Measurements from ENCODE around the gene UBASH3B. TPM values are rescaled to one million over a fixed set of nuclear protein-coding genes. Genes with fewer than 3 reads are reported as not detected.
"Not testable (repeated sequence)": the region's sequence is repeated elsewhere in the genome, so short reads cannot be mapped to it uniquely, and the experiment has no call there.

Gene UBASH3B
- total RNA-seq, 1 donor from 2014 or later = 8.5 TPM

DNA sequence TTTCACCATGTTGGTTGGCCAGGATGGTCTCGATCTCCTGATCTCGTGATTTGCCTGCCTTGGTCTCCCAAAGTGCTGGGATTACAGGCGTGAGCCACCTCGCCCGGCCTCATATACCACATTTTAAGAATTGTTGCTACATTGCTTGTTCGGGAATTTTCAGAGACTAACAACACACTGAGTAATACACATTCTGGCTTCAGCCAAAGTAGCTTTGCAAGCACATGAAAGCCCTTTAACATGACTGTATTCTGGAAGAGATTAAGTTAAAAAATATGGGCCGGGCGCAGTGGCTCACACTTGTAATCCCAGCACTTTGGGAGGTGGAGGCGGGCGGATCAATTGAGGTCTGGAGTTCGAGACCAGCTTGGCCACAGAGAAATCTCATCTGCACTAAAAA is 197.7 kb downstream of the UBASH3B start:
- no peaks in the 10 kb centered on the region for H3K4me1 ChIP-seq
- no peak overlapping the region for H3K4me3 ChIP-seq
- intact Hi-C loops (cut with DNase I) = no loop called here
- TF ChIP-seq, protein P1, sequence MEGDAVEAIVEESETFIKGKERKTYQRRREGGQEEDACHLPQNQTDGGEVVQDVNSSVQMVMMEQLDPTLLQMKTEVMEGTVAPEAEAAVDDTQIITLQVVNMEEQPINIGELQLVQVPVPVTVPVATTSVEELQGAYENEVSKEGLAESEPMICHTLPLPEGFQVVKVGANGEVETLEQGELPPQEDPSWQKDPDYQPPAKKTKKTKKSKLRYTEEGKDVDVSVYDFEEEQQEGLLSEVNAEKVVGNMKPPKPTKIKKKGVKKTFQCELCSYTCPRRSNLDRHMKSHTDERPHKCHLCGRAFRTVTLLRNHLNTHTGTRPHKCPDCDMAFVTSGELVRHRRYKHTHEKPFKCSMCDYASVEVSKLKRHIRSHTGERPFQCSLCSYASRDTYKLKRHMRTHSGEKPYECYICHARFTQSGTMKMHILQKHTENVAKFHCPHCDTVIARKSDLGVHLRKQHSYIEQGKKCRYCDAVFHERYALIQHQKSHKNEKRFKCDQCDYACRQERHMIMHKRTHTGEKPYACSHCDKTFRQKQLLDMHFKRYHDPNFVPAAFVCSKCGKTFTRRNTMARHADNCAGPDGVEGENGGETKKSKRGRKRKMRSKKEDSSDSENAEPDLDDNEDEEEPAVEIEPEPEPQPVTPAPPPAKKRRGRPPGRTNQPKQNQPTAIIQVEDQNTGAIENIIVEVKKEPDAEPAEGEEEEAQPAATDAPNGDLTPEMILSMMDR (IDR thresholded peaks at IDR 0.05) = no peak
- H3K36me3 ChIP-seq = no peaks in the 10 kb centered on the region
- H3K9me3 ChIP-seq = no peaks in the 10 kb centered on the region
- no peaks in the 10 kb centered on the region for H3K27me3 ChIP-seq
- H3K27ac ChIP-seq = no peak overlapping the region
- no peak for DNase-seq (ENCODE audit: low spot score in 2 of 2)

DNA sequence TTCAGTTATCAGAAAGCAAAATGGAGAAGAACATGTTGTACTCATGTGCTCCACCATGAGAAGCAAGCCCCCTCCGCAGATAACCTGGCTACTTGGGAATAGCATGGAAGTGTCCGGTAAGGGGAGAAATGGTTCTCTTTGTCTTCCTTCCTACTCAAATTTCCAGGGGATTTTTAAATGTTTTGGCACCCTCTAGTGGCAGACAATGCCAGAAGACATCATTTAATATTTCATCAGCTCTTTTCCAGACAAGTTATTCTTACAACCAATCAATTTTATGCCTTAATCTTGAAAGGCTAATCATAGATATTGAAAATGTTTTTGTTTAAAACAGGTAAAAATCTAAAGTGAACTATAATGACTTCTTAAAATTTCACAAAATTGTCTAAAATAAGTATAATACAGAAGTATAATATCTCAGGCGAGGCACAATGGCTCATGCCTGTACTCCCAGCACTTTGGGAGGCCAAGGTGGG is 198.5 kb downstream of the UBASH3B start:
- no peaks in the 10 kb centered on the region for H3K4me1 ChIP-seq
- intact Hi-C loops (cut with DNase I) = loop anchor here (1.0 to 2.0 kb wide), 2 partner anchors 225 to 273 kb away; no protein-coding TSS in a partner anchor
- TF ChIP-seq, protein P1 (IDR thresholded peaks at IDR 0.05) = peak; percentile 28 to 65 (median 49)
- H3K9me3 ChIP-seq = no peaks in the 10 kb centered on the region
- H3K36me3 ChIP-seq = no peaks in the 10 kb centered on the region
- no peak for DNase-seq (ENCODE audit: low spot score in 2 of 2)
- no peak overlapping the region for H3K27ac ChIP-seq
- H3K4me3 ChIP-seq = no peak overlapping the region
- no peaks in the 10 kb centered on the region for H3K27me3 ChIP-seq

DNA sequence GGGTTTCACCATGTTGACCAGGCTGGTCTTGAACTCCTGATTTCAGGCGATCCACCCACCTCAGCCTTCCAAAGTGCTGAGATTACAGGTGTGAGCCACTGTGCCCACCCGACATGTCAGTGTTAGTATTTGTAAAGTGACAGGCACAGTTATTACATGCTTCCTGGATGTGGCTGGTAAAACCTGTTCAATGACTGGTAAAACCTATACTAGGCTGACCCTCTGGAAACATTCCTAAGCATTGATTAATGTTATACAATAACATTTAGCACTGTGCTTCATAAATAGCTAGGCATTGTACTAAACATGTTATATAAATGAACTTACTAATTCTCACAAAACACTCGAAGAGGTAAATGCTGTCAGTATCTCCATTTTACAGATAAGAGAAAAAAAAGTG is 206.1 kb downstream of the UBASH3B start:
- intact Hi-C loops (cut with DNase I) = loop anchor here (10.0 kb wide), 1 partner anchor 193 kb away; no protein-coding TSS in a partner anchor
- TF ChIP-seq, protein P1 (IDR thresholded peaks at IDR 0.05) = no peak

DNA sequence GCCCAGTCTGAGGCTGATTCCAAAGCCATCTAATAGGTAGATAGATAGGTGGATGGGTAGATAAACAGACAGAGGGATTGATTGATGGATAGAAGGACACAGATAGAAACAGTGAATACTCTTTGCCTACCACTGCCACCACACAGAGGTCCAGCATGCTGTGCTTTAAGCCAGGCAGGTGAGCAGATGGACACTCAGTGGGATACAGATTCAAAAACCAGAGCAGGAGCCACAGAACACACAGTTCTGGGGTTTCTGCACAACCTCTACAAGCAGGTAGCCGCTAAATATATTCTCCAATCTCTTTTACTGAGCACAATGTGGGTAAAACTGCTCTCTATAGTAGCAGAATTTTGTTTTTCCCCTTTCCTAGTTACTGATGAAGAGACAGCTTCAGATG is 206.6 kb downstream of the UBASH3B start:
- Histone ChIP-seq H3K4me1 (no peaks in the 10 kb centered on the region), H3K9me3 (no peaks in the 10 kb centered on the region), H3K4me3 (no peak overlapping the region), H3K27me3 (no peaks in the 10 kb centered on the region), H3K27ac (no peak overlapping the region), H3K36me3 (no peaks in the 10 kb centered on the region)
- intact Hi-C loops (cut with DNase I) = loop anchor here (10.0 kb wide), 1 partner anchor 193 kb away; no protein-coding TSS in a partner anchor
- no peak for DNase-seq (ENCODE audit: low spot score in 2 of 2)
- TF ChIP-seq, protein P1 (IDR thresholded peaks at IDR 0.05) = no peak

More for the DNA sequence above, 206.1 kb downstream of the UBASH3B start:
- no peaks in the 10 kb centered on the region for H3K4me1 ChIP-seq
- no peaks in the 10 kb centered on the region for H3K9me3 ChIP-seq
- no peak overlapping the region for H3K27ac ChIP-seq
- no peaks in the 10 kb centered on the region for H3K36me3 ChIP-seq
- no peaks in the 10 kb centered on the region for H3K27me3 ChIP-seq
- H3K4me3 ChIP-seq = no peak overlapping the region
- no peak for DNase-seq (ENCODE audit: low spot score in 2 of 2)

DNA sequence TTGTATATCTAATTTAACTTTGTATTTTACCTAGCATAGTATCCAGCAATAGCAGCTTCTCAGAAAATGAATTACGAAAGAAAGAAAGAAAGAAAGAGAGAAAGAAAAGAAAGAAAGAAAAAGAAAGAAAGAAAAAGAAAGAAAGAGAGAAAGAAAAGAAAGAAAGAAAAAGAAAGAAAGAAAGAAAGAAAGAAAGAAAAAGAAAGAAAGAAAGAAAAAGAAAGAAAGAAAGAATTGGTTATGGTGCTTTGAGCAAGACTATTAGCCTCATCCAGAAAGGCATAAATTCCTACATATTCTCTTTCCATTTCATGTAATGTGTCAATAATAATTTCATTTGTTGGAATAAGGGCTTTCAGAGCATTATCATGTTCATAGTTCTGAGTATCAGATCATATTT is 207.6 kb downstream of the UBASH3B start:
- not testable (repeated sequence) for H3K4me1 ChIP-seq; H3K27ac ChIP-seq; DNase-seq (ENCODE audit: low spot score in 2 of 2); H3K4me3 ChIP-seq; H3K27me3 ChIP-seq; H3K9me3 ChIP-seq; H3K36me3 ChIP-seq
- intact Hi-C loops (cut with DNase I) = loop anchor here (1.0 to 10.0 kb wide), 2 partner anchors 160 to 192 kb away; no protein-coding TSS in a partner anchor

DNA sequence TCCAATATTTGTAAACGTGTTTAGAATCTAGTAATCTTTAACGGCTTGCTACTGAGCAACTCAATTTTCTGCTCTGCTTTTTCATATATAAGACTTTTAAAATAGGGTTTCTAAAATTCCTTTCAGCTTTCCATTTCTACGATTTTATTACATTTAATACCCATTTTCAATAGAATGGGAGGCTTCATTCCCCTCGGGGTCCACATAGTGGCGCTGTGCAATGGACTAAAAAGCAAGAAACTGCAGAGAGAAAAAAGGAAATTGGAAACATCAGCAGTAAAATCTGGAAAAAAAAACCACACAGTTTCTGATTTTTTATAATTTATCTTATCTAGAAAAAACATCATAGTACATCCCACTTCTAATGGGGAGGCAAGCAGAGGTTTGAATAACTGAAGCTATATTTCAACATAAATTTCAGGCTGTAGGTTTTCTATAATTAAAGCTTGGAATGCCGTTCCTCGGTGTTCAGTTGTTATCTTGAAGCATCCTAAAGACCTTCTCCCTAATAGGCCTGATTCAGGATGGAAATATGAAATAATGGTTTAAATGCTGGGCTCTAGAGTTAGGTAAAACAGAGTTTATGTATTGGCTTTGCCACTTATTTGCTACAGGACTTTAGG is 208.3 kb downstream of the UBASH3B start:
- H3K27ac ChIP-seq = no peak overlapping the region
- H3K4me1 ChIP-seq = no peaks in the 10 kb centered on the region
- no peak overlapping the region for H3K4me3 ChIP-seq
- no peaks in the 10 kb centered on the region for H3K27me3 ChIP-seq
- intact Hi-C loops (cut with DNase I) = loop anchor here (1.0 to 10.0 kb wide), 2 partner anchors 159 to 191 kb away; no protein-coding TSS in a partner anchor
- TF ChIP-seq, protein P1 (IDR thresholded peaks at IDR 0.05) = peak; percentile 50 to 81 (median 79)
- no peaks in the 10 kb centered on the region for H3K9me3 ChIP-seq
- no peaks in the 10 kb centered on the region for H3K36me3 ChIP-seq
- peak in 1 of 2 donors; percentile 66 for DNase-seq (ENCODE audit: low spot score in 2 of 2)
